Cardiac fibroblast (primary cell): ENCODE results near the gene UST.
A peak's percentile ranks its signal among the peaks of the same experiment; 100 is the strongest.

Experiments used
- DNase-seq, 2 donors: peaks; one replicate each; pipeline versions ENCODE4 v3.0.0 to v3.0.0-alpha.2; 2010; ENCODE audit warnings: low read depth in 2 of 2
- H3K4me3 ChIP-seq, 2 donors: replicated peaks in 1 of 2; 1 replicate in 1 of 2; 2 replicates in 1 of 2; pipeline ENCODE4 v1.5.1; 2011; ENCODE audit warnings: low read depth in 2 of 2, low read length in 2 of 2, mild to moderate bottlenecking in 2 of 2, moderate library complexity in 1 of 2
- TF ChIP-seq, protein P1 (sequence below): IDR thresholded peaks from one replicate; pipeline ENCODE4 v1.5.1; 2011; ENCODE audit warnings: low read depth, mild to moderate bottlenecking, low read length, inconsistent platforms

The UST gene

DNA sequence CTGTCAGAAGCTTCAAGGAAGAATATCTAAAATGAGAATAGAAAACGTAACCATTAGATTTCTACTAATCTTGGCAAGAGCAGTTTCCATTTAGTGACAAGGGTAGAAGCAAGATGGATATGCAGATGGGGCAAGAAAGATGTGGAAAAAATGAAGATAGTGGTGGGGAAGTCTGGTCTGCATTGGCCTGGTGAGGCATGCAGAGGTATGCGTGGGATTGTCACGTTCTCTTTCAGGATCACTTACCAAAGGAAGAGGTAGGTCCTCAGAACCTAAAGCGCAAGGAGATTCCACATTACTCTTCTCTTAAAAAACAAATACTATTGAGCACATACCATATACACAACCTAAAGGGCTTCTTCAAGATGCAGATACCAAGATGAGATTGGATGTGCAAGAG, 238.7 kb downstream of the UST start:
- no peak for DNase-seq
- no peak overlapping the region for H3K4me3 ChIP-seq
- TF ChIP-seq, protein P1, sequence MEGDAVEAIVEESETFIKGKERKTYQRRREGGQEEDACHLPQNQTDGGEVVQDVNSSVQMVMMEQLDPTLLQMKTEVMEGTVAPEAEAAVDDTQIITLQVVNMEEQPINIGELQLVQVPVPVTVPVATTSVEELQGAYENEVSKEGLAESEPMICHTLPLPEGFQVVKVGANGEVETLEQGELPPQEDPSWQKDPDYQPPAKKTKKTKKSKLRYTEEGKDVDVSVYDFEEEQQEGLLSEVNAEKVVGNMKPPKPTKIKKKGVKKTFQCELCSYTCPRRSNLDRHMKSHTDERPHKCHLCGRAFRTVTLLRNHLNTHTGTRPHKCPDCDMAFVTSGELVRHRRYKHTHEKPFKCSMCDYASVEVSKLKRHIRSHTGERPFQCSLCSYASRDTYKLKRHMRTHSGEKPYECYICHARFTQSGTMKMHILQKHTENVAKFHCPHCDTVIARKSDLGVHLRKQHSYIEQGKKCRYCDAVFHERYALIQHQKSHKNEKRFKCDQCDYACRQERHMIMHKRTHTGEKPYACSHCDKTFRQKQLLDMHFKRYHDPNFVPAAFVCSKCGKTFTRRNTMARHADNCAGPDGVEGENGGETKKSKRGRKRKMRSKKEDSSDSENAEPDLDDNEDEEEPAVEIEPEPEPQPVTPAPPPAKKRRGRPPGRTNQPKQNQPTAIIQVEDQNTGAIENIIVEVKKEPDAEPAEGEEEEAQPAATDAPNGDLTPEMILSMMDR = no peak

DNA sequence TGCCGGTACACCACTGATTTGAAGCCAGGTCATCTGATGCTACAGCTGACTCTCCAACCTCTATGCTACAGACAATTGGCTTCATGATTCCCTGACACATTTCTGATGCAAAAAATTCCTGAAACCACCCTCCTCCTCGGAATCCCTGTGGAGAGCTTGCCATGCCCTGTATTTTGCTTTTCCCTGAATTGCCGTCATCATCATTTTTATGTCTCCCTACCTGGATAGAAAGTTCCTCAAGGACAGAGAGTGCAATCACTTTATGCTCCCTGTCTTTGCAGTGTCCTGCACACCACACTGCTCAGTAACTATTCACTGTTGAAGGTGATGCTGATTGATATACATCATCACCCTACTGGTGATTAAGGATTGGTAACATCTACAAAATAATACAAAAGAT, 239.8 kb downstream of the UST start:
- DNase-seq = no peak
- H3K4me3 ChIP-seq = no peak overlapping the region
- TF ChIP-seq, protein P1 = no peak

DNA sequence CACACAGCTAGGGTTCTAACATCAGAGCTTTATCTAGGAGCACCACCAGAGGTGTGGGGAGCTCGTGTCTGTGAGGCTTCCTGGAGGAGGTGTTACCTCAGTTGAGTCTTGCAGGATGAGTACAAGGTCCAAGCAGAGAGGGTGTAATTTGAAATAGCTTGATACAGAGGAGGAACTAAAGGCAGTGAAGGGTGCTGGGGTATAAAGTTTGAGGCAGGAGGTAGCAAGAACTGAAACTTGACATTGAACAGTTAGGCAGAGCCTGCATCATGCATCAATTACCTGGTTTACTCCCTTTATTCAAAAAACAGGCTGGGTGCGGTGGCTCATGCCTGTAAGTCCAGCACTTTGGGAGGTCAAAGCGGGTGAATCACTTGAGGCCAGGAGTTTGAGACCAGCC, 241.2 kb downstream of the UST start:
- DNase-seq = no peak
- TF ChIP-seq, protein P1 = no peak
- no peak overlapping the region for H3K4me3 ChIP-seq

DNA sequence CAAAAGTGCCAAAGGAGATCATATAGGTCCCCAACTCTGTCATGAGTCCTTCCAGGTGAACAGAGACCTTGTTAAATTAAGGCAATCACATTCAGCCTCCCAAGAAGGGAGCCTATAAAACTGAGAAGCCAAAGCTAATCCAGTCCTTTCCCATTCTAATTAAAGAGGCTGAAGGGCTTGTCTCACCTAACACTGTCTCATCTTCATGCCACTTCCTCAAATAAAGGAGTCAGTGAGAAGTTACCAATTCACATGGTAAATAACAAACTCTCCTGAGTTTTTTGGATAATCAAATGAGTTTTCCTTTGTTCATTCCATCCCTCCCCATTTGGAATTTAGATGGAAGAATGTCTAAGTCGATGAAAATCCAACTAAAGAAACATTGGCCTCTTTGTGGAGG, 242.8 kb downstream of the UST start:
- TF ChIP-seq, protein P1 = no peak
- H3K4me3 ChIP-seq = no peak overlapping the region
- no peak for DNase-seq

DNA sequence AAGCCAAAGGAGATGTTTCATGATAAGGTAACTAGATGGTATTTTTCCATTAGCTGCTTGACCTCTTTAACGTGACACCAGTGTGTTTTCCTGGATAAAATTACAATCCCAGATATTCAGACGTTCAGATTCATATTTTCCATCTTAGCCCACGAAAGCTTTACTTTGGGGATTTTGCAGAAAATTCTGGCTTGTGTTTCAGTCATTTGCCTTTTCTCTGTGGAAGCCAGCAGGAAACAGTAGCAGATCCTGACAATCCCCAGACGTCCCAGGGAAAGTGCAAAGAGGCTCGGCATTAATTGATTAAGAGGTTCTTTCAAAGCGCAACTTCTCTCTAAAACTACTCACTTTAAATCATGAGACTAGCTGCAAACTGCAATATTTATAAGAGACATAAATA, 243.6 kb downstream of the UST start:
- no peak overlapping the region for H3K4me3 ChIP-seq
- DNase-seq = no peak
- TF ChIP-seq, protein P1 = no peak

DNA sequence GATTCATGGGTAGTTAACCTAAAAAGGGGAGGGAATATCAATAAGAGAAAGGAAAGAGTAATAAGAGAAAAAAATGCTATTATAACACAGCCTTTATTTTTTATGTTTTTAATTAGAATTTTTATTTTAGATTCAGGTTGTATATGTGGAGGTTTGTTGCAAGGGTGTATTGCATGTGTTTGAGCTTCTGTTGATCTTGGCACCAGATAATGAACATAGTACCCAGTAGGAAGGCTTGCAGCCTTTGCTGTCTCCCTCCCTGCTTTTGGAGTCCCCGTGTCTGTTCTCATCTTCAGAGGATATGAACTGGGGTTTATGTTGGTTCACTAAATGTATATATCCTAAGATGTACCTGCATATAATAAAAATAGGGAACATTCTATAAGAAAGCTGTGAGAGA, 250.0 kb downstream of the UST start:
- TF ChIP-seq, protein P1 = no peak
- no peak for DNase-seq
- no peak overlapping the region for H3K4me3 ChIP-seq

DNA sequence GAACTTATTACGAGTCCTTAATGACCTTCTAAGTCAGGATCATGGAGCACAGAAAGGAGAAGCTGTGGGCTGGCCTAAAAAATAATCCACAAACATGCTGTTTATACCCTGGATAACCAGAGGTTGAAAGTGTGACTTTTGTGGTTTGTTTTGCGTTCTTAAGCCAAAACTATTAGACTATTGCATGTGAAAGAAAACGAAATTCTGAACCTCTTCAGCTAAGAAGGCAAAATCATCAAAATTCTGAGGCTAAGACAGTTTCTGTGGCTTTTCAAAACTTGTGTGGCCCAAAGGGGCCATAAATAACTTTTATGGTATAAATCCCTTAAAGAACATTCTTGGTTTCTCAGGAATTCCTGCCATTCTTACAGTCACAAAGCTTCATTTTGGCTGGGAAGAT, 251.0 kb downstream of the UST start:
- H3K4me3 ChIP-seq = no peak overlapping the region
- TF ChIP-seq, protein P1 = no peak
- DNase-seq = peak in 1 of 2 donors; percentile 19
